ENCODE measurements around the gene NUDT12. TPM values are rescaled to one million over a fixed set of nuclear protein-coding genes. Genes with fewer than 3 reads are reported as not detected.

The NUDT12 gene
- total RNA-seq, 5 donors from 2014 or later (not counting 1 experiment from before 2014, with no cell fraction given), result 0.20 to 2.2 (median 1.2) TPM

DNA sequence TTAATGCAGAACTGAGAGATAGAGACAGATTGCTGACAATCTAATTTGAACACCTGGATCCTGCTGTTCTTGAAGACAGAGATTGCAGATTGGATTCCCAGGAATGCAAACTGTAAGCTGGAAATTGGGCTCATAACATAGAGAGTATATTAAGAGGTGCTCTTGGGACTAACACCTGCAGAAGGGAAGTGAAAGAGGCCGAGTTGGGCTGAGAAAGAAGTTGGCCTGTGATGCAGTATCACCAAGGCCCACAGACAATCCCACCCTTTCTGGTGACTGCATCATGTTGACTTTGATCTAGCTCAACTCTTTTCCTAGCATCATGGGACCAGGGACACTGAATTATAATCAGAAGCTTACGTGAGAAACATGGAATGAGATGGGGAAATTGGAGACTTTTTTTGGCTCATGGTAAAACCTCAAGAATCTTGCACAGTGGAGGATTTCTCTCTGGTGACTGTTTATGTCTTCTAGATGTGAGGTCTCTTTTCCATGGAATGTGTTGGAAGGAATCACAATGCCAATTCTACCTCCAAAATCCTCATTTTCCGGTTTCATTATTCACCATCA, 36.5 kb upstream of the NUDT12 start:
- Histone ChIP-seq H3K36me3 (ENCODE audit: control insufficient read depth in 2 of 2, extremely low read depth in 1 of 2, insufficient read depth in 1 of 2, low read length in 1 of 2) (no peaks in the 10 kb centered on the region), H3K27me3 (replicated peaks in 1 of 2; ENCODE audit: control insufficient read depth in 2 of 2, extremely low read depth in 1 of 2, insufficient read depth in 2 of 2, low read length in 1 of 2) (no peaks in the 10 kb centered on the region), H3K4me3 (ENCODE audit: control insufficient read depth in 1 of 2, extremely low read depth in 1 of 2, low read length in 1 of 2) (no peak overlapping the region), H3K4me1 (ENCODE audit: control insufficient read depth in 1 of 2, extremely low read depth in 1 of 2, insufficient read depth in 2 of 2, low read length in 2 of 2) (no peaks in the 10 kb centered on the region), H3K9me3 (no peaks in the 10 kb centered on the region), H3K27ac (ENCODE audit: low read length) (no peak overlapping the region)
- ChIA-PET CTCF (interaction anchor here in 1 of 2 donors (0.6 kb wide), 1 partner anchor 10 kb away, joined by 5 read pairs; no protein-coding TSS in a partner anchor), POLR2A (no interaction called here)
- ATAC-seq (replicated peaks in 1 of 4), result no peak
- WGBS (ENCODE audit: insufficient coverage), result 50% methylated on average over 1 of the region's 3 CpGs
- no peak for DNase-seq
- no peak overlapping the region for H3K4me3 Mint-ChIP-seq
- no peaks in the 10 kb centered on the region for H3K36me3 Mint-ChIP-seq
- H3K4me1 Mint-ChIP-seq, result no peaks in the 10 kb centered on the region
- H3K27ac Mint-ChIP-seq, result no peak overlapping the region
- no peaks in the 10 kb centered on the region for H3K9me3 Mint-ChIP-seq
- H3K27me3 Mint-ChIP-seq, result peaks cover 2 to 12% of the 10 kb centered on the region in 2 donors

GRCh38 chr5:103590221-103590620, 27.6 kb upstream of the NUDT12 start:
- no peak for ATAC-seq (replicated peaks in 1 of 4)
- no CpG with 5 or more reads among the region's 3 CpGs for WGBS (ENCODE audit: insufficient coverage)

GRCh38 chr5:103589776-103590175, 27.2 kb upstream of the NUDT12 start:
- Mint-ChIP-seq H3K4me3 (no peak overlapping the region), H3K27me3 (peaks cover 2 to 3% of the 10 kb centered on the region in 2 donors), H3K27ac (no peak overlapping the region), H3K9me3 (no peaks in the 10 kb centered on the region), H3K4me1 (no peaks in the 10 kb centered on the region), H3K36me3 (no peaks in the 10 kb centered on the region)
- H3K27me3 ChIP-seq (replicated peaks in 1 of 2; ENCODE audit: control insufficient read depth in 2 of 2, extremely low read depth in 1 of 2, insufficient read depth in 2 of 2, low read length in 1 of 2), result no peaks in the 10 kb centered on the region
- ChIA-PET POLR2A (no interaction called here), CTCF (no interaction called here)
- no peak overlapping the region for H3K27ac ChIP-seq (ENCODE audit: low read length)
- H3K9me3 ChIP-seq, result no peaks in the 10 kb centered on the region
- DNase-seq, result no peak
- ATAC-seq (replicated peaks in 1 of 4), result no peak
- H3K4me1 ChIP-seq (ENCODE audit: control insufficient read depth in 1 of 2, extremely low read depth in 1 of 2, insufficient read depth in 2 of 2, low read length in 2 of 2), result no peaks in the 10 kb centered on the region
- 94% methylated on average over 3 of the region's 3 CpGs for WGBS (ENCODE audit: insufficient coverage)
- no peak overlapping the region for H3K4me3 ChIP-seq (ENCODE audit: control insufficient read depth in 1 of 2, extremely low read depth in 1 of 2, low read length in 1 of 2)
- no peaks in the 10 kb centered on the region for H3K36me3 ChIP-seq (ENCODE audit: control insufficient read depth in 2 of 2, extremely low read depth in 1 of 2, insufficient read depth in 1 of 2, low read length in 1 of 2)

More at GRCh38 chr5:103590221-103590620, 27.6 kb upstream of the NUDT12 start:
- DNase-seq, result no peak
- no peaks in the 10 kb centered on the region for H3K36me3 ChIP-seq (ENCODE audit: control insufficient read depth in 2 of 2, extremely low read depth in 1 of 2, insufficient read depth in 1 of 2, low read length in 1 of 2)
- no peaks in the 10 kb centered on the region for H3K27me3 ChIP-seq (replicated peaks in 1 of 2; ENCODE audit: control insufficient read depth in 2 of 2, extremely low read depth in 1 of 2, insufficient read depth in 2 of 2, low read length in 1 of 2)
- Mint-ChIP-seq H3K27ac (no peak overlapping the region), H3K36me3 (no peaks in the 10 kb centered on the region), H3K4me3 (no peak overlapping the region), H3K4me1 (no peaks in the 10 kb centered on the region), H3K27me3 (peaks cover 2 to 7% of the 10 kb centered on the region in 2 donors), H3K9me3 (no peaks in the 10 kb centered on the region)
- H3K27ac ChIP-seq (ENCODE audit: low read length), result no peak overlapping the region
- no peaks in the 10 kb centered on the region for H3K4me1 ChIP-seq (ENCODE audit: control insufficient read depth in 1 of 2, extremely low read depth in 1 of 2, insufficient read depth in 2 of 2, low read length in 2 of 2)
- CTCF ChIA-PET, result no interaction called here
- no peaks in the 10 kb centered on the region for H3K9me3 ChIP-seq
- H3K4me3 ChIP-seq (ENCODE audit: control insufficient read depth in 1 of 2, extremely low read depth in 1 of 2, low read length in 1 of 2), result no peak overlapping the region
- POLR2A ChIA-PET, result no interaction called here

DNA sequence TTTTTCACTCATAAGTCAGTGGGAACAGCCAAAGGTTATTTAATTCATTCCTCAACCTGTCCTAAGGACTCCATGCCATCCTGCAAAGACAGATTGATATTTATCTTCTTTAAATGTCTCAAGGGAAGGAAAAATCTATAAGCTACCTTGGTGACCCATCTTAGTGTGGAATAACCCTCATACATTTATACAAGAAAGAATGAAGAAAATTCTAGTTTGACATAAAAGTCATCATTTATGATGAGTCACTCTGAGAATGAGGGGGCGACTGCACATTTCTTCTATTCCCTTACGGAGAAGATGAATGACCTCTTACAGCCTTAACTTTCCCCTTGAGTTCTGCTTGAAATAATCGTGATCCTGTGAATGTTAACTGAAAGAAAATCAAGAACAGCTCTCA, 26.8 kb upstream of the NUDT12 start:
- Mint-ChIP-seq H3K9me3 (no peaks in the 10 kb centered on the region), H3K36me3 (no peaks in the 10 kb centered on the region), H3K27ac (no peak overlapping the region), H3K4me1 (no peaks in the 10 kb centered on the region), H3K4me3 (no peak overlapping the region), H3K27me3 (peaks cover 2% of the 10 kb centered on the region in 2 donors)
- no CpG with 5 or more reads among the region's 3 CpGs for WGBS (ENCODE audit: insufficient coverage)
- ChIA-PET POLR2A (no interaction called here), CTCF (no interaction called here)
- Histone ChIP-seq H3K27ac (ENCODE audit: low read length) (no peak overlapping the region), H3K4me3 (ENCODE audit: control insufficient read depth in 1 of 2, extremely low read depth in 1 of 2, low read length in 1 of 2) (no peak overlapping the region), H3K9me3 (no peaks in the 10 kb centered on the region), H3K4me1 (ENCODE audit: control insufficient read depth in 1 of 2, extremely low read depth in 1 of 2, insufficient read depth in 2 of 2, low read length in 2 of 2) (no peaks in the 10 kb centered on the region), H3K27me3 (replicated peaks in 1 of 2; ENCODE audit: control insufficient read depth in 2 of 2, extremely low read depth in 1 of 2, insufficient read depth in 2 of 2, low read length in 1 of 2) (no peaks in the 10 kb centered on the region), H3K36me3 (ENCODE audit: control insufficient read depth in 2 of 2, extremely low read depth in 1 of 2, insufficient read depth in 1 of 2, low read length in 1 of 2) (no peaks in the 10 kb centered on the region)
- ATAC-seq (replicated peaks in 1 of 4) (no peak), DNase-seq (no peak)

GRCh38 chr5:103587185-103587748, 24.7 kb upstream of the NUDT12 start:
- no peaks in the 10 kb centered on the region for H3K9me3 Mint-ChIP-seq
- H3K4me1 Mint-ChIP-seq, result no peaks in the 10 kb centered on the region
- H3K36me3 Mint-ChIP-seq, result no peaks in the 10 kb centered on the region
- no peak for DNase-seq
- ATAC-seq (replicated peaks in 1 of 4), result no peak
- H3K36me3 ChIP-seq (ENCODE audit: control insufficient read depth in 2 of 2, extremely low read depth in 1 of 2, insufficient read depth in 1 of 2, low read length in 1 of 2), result no peaks in the 10 kb centered on the region
- H3K4me3 Mint-ChIP-seq, result no peak overlapping the region
- H3K27me3 ChIP-seq (replicated peaks in 1 of 2; ENCODE audit: control insufficient read depth in 2 of 2, extremely low read depth in 1 of 2, insufficient read depth in 2 of 2, low read length in 1 of 2), result no peaks in the 10 kb centered on the region
- WGBS (ENCODE audit: insufficient coverage), result no CpG with 5 or more reads among the region's 2 CpGs
- no peak overlapping the region for H3K4me3 ChIP-seq (ENCODE audit: control insufficient read depth in 1 of 2, extremely low read depth in 1 of 2, low read length in 1 of 2)
- H3K27ac ChIP-seq (ENCODE audit: low read length), result no peak overlapping the region
- H3K27me3 Mint-ChIP-seq, result no peaks in the 10 kb centered on the region
- ChIA-PET POLR2A (no interaction called here), CTCF (no interaction called here)
- H3K9me3 ChIP-seq, result no peaks in the 10 kb centered on the region
- no peaks in the 10 kb centered on the region for H3K4me1 ChIP-seq (ENCODE audit: control insufficient read depth in 1 of 2, extremely low read depth in 1 of 2, insufficient read depth in 2 of 2, low read length in 2 of 2)
- H3K27ac Mint-ChIP-seq, result no peak overlapping the region

- no peak overlapping the region for H3K27ac Mint-ChIP-seq
- no peak overlapping the region for H3K4me3 Mint-ChIP-seq
- Histone ChIP-seq H3K27ac (ENCODE audit: low read length) (no peak overlapping the region), H3K4me1 (ENCODE audit: control insufficient read depth in 1 of 2, extremely low read depth in 1 of 2, insufficient read depth in 2 of 2, low read length in 2 of 2) (no peaks in the 10 kb centered on the region), H3K4me3 (ENCODE audit: control insufficient read depth in 1 of 2, extremely low read depth in 1 of 2, low read length in 1 of 2) (no peak overlapping the region), H3K9me3 (no peaks in the 10 kb centered on the region), H3K27me3 (replicated peaks in 1 of 2; ENCODE audit: control insufficient read depth in 2 of 2, extremely low read depth in 1 of 2, insufficient read depth in 2 of 2, low read length in 1 of 2) (no peaks in the 10 kb centered on the region), H3K36me3 (ENCODE audit: control insufficient read depth in 2 of 2, extremely low read depth in 1 of 2, insufficient read depth in 1 of 2, low read length in 1 of 2) (no peaks in the 10 kb centered on the region)
- no peak for ATAC-seq (replicated peaks in 1 of 4)
- no peaks in the 10 kb centered on the region for H3K9me3 Mint-ChIP-seq
- H3K27me3 Mint-ChIP-seq, result no peaks in the 10 kb centered on the region
- ChIA-PET CTCF (no interaction called here), POLR2A (no interaction called here)
- 83% methylated on average over 1 of the region's 2 CpGs for WGBS (ENCODE audit: insufficient coverage)
- H3K36me3 Mint-ChIP-seq, result no peaks in the 10 kb centered on the region
- no peaks in the 10 kb centered on the region for H3K4me1 Mint-ChIP-seq
- peak in 1 of 35 experiments; percentile 8 for DNase-seq
These were observed 19.8 kb upstream of the NUDT12 start for GRCh38 chr5:103582364-103582763.

DNA sequence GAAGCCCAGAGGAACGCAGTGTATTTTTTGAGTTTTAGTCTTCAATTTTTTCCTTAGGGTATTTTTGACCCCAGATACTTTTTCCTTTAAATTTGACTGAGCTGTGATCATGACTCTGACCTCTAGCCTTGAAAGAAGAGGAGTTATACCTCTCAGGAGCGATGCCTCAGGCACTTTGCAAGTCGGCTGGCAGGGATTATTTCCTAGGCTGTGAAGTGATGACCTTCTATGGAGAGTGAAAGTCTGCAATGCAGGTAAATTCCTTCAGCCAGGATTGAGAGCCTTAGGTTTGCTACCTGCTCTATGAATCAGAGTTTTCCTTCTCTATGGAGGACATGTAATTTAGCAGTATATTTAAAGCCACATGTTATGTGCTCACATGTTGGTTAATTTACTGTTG, 10.8 kb upstream of the NUDT12 start:
- no peaks in the 10 kb centered on the region for H3K9me3 ChIP-seq
- Mint-ChIP-seq H3K27me3 (peaks cover 0 to 5% of the 10 kb centered on the region in 2 donors), H3K27ac (no peak overlapping the region), H3K36me3 (no peaks in the 10 kb centered on the region), H3K9me3 (no peaks in the 10 kb centered on the region), H3K4me1 (no peaks in the 10 kb centered on the region), H3K4me3 (no peak overlapping the region)
- H3K4me1 ChIP-seq (ENCODE audit: control insufficient read depth in 1 of 2, extremely low read depth in 1 of 2, insufficient read depth in 2 of 2, low read length in 2 of 2), result no peaks in the 10 kb centered on the region
- H3K27me3 ChIP-seq (replicated peaks in 1 of 2; ENCODE audit: control insufficient read depth in 2 of 2, extremely low read depth in 1 of 2, insufficient read depth in 2 of 2, low read length in 1 of 2), result no peaks in the 10 kb centered on the region
- DNase-seq, result no peak
- H3K27ac ChIP-seq (ENCODE audit: low read length), result no peak overlapping the region
- CTCF ChIA-PET, result no interaction called here
- H3K4me3 ChIP-seq (ENCODE audit: control insufficient read depth in 1 of 2, extremely low read depth in 1 of 2, low read length in 1 of 2), result no peak overlapping the region
- H3K36me3 ChIP-seq (ENCODE audit: control insufficient read depth in 2 of 2, extremely low read depth in 1 of 2, insufficient read depth in 1 of 2, low read length in 1 of 2), result no peaks in the 10 kb centered on the region
- POLR2A ChIA-PET, result no interaction called here
- ATAC-seq (replicated peaks in 1 of 4), result no peak
- WGBS (ENCODE audit: insufficient coverage), result 80% methylated on average over 1 of the region's 3 CpGs

Data from T-cell (primary cell).